Peyer's patch (tissue), 4 donors: ENCODE data around the gene CASP4. TPM values are rescaled to one million over a fixed set of nuclear protein-coding genes. Genes with fewer than 3 reads are reported as not detected.

Experiments
- DNase-seq, 3 donors: peaks; one replicate each; pipeline ENCODE4 v3.0.0-alpha.2; 2017 to 2019
- H3K27ac ChIP-seq, 4 donors: fragments of 200-600 bp; sonication (generic); one replicate each; pipeline ENCODE4 v1.5.1; 2016 to 2019
- H3K27me3 ChIP-seq, 2 donors: fragments of 200-600 bp; sonication (generic); one replicate each; pipeline ENCODE4 v1.5.1; 2019
- H3K36me3 ChIP-seq, 3 donors: fragments of 200-600 bp; sonication (generic); one replicate each; pipeline ENCODE4 v1.5.1; 2016 to 2019
- H3K4me1 ChIP-seq, 4 donors: fragments of 200-600 bp; sonication (generic); one replicate each; pipeline ENCODE4 v1.5.1; 2016 to 2019
- H3K4me3 ChIP-seq, 4 donors: fragments of 200-600 bp; sonication (generic); 1 replicate in 3 of 4; 2 replicates in 1 of 4; pipeline ENCODE4 v1.5.1; 2016 to 2019; ENCODE audit warnings: mild to moderate bottlenecking in 1 of 4
- H3K9me3 ChIP-seq, 4 donors: fragments of 200-600 bp; sonication (generic); one replicate each; pipeline ENCODE4 v1.5.1; 2016 to 2019; ENCODE audit warnings: mild to moderate bottlenecking in 1 of 4
- POLR2A ChIP-seq, 2 donors: fragments of 450-650 bp; IDR thresholded peaks; one replicate each; pipeline ENCODE4 v1.5.1; 2017; ENCODE audit warnings: antibody characterized with exemption in 2 of 2, mild to moderate bottlenecking in 2 of 2, moderate library complexity in 2 of 2
- total RNA-seq, 4 donors: library from RNA; depleted of rRNA; stranded (reverse); fragments of >200 nt; gene quantifications; one replicate each; pipeline ENCODE4 v1.1.0, GENCODE V29; 2016
- TF ChIP-seq, protein P1 (sequence below), 6 experiments: fragments of 450-650 bp in 4 of 6; fragments of 200-600 bp in 2 of 6; sonication (generic) in 1 of 6; IDR thresholded peaks; one replicate each; pipeline ENCODE4 v1.5.1; 2017 to 2019; ENCODE audit warnings: antibody characterized with exemption in 6 of 6, mild to moderate bottlenecking in 3 of 6, moderate library complexity in 1 of 6

The CASP4 gene
- total RNA-seq, 4 donors from 2014 or later, result 108 to 136 (median 123) TPM

DNA sequence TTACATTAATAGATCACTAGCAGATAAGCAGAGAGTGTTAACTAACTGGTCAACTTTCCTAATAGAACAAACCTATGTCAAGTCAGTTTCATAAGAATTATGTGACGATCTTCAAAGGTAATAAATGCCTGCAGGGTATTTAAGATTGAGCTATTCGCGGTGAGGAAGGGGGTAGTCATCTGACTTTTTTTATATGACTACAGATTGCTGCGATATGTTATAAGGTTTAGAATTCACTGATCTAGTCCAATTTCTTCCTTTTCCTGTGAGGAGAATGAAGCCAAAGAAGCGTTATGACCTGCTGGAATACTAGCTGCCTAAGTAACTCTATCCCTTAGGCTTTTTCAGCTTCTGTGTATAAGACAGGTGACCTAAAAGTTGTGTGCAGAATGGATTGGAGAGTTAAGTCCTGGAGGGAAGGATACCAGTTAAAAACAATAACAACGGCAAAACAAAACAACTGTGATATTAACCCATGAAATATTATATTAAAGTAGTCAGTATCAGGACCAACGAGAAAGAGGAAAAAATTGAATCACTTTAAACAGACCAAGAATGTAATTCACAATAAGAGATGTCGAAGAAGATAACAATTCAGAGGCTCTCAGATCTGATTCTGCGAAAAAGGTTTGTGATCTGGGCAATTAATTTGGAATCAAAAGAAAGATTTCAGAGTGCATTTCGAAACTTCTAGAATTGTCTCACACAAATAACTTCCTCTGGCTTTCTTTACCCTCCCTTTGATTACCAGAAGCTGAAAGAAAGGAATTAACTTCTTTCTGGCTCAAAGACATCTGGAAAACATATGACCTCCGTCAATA lies 630 bp downstream of the CASP4 start:
- no peak for DNase-seq
- TF ChIP-seq POLR2A (IDR thresholded peaks at IDR 0.05), result no peak
- TF ChIP-seq, protein P1, sequence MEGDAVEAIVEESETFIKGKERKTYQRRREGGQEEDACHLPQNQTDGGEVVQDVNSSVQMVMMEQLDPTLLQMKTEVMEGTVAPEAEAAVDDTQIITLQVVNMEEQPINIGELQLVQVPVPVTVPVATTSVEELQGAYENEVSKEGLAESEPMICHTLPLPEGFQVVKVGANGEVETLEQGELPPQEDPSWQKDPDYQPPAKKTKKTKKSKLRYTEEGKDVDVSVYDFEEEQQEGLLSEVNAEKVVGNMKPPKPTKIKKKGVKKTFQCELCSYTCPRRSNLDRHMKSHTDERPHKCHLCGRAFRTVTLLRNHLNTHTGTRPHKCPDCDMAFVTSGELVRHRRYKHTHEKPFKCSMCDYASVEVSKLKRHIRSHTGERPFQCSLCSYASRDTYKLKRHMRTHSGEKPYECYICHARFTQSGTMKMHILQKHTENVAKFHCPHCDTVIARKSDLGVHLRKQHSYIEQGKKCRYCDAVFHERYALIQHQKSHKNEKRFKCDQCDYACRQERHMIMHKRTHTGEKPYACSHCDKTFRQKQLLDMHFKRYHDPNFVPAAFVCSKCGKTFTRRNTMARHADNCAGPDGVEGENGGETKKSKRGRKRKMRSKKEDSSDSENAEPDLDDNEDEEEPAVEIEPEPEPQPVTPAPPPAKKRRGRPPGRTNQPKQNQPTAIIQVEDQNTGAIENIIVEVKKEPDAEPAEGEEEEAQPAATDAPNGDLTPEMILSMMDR (IDR thresholded peaks at IDR 0.05), result no peak
- no peaks in the 10 kb centered on the region for H3K36me3 ChIP-seq
- no peaks in the 10 kb centered on the region for H3K9me3 ChIP-seq
- H3K4me1 ChIP-seq, result peaks cover 0 to 27% (median 5%) of the 10 kb centered on the region in 4 donors
- no peaks in the 10 kb centered on the region for H3K27me3 ChIP-seq
- H3K4me3 ChIP-seq, result peak overlapping the region; percentile 48 to 63 (median 54)
- peak overlapping the region; percentile 75 to 88 (median 79) for H3K27ac ChIP-seq

DNA sequence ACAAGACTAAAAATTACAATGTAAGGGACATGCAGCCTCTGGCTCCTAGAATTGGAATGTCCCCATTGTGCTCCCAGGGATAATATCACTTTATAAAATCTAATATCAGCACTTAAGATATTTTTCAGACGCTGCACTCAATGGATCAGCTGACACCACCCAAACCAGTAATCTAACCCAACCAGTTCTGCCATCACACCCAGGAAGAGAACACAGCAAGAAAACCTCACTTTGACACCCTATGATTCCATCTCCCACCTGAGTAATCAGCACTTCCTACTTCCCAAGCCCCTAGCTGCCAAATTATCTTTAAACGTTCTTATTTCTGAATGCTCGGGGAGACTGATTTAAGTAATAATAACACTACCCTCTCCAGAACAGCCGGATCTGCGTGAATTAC lies 2.6 kb downstream of the CASP4 start:
- no peak for TF ChIP-seq POLR2A (IDR thresholded peaks at IDR 0.05)
- TF ChIP-seq, protein P1 (IDR thresholded peaks at IDR 0.05), result no peak
- Histone ChIP-seq H3K4me1 (peaks cover 0 to 27% (median 5%) of the 10 kb centered on the region in 4 donors), H3K27ac (no peak overlapping the region), H3K36me3 (peaks cover 0 to 7% (median 0%) of the 10 kb centered on the region in 3 donors), H3K27me3 (no peaks in the 10 kb centered on the region), H3K4me3 (peak overlapping the region in 1 of 4 donors; percentile 23), H3K9me3 (no peaks in the 10 kb centered on the region)
- DNase-seq, result no peak

GRCh38 chr11:104964247-104964646 lies 4.1 kb downstream of the CASP4 start:
- Histone ChIP-seq H3K9me3 (no peaks in the 10 kb centered on the region), H3K4me1 (peaks cover 0 to 27% (median 5%) of the 10 kb centered on the region in 4 donors), H3K27ac (no peak overlapping the region), H3K4me3 (no peak overlapping the region), H3K27me3 (no peaks in the 10 kb centered on the region), H3K36me3 (peaks cover 0 to 7% (median 0%) of the 10 kb centered on the region in 3 donors)
- TF ChIP-seq, protein P1 (IDR thresholded peaks at IDR 0.05), result no peak
- no peak for TF ChIP-seq POLR2A (IDR thresholded peaks at IDR 0.05)
- DNase-seq, result no peak

- no peak overlapping the region for H3K4me3 ChIP-seq
- no peaks in the 10 kb centered on the region for H3K27me3 ChIP-seq
- no peaks in the 10 kb centered on the region for H3K9me3 ChIP-seq
- no peak overlapping the region for H3K27ac ChIP-seq
- DNase-seq, result no peak
- peaks cover 0 to 21% (median 5%) of the 10 kb centered on the region in 4 donors for H3K4me1 ChIP-seq
- H3K36me3 ChIP-seq, result peaks cover 0 to 7% (median 0%) of the 10 kb centered on the region in 3 donors
- no peak for TF ChIP-seq POLR2A (IDR thresholded peaks at IDR 0.05)
- TF ChIP-seq, protein P1 (IDR thresholded peaks at IDR 0.05), result no peak
These were observed 5.5 kb downstream of the CASP4 start for GRCh38 chr11:104962852-104963251.

DNA sequence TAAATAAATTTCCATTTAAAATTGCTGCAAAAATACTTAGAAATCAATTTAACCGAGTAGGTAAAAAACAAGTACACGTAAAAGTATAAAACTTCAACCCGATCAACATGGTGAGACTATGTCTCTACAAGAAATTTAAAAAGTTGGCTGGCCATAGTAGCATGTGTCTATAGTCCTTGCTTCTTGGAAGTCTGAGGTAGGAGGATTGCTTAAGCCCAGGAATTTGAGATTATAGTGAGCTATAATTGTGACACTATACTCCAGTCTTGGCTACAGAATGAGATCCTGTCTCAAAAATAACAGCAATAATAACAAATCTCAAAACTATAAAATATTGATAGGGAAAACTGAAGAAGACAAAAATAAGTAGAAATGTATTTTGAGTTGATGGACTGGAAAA lies 11.1 kb downstream of the CASP4 start:
- Histone ChIP-seq H3K27me3 (no peaks in the 10 kb centered on the region), H3K36me3 (peaks cover 0 to 36% (median 0%) of the 10 kb centered on the region in 3 donors), H3K9me3 (no peaks in the 10 kb centered on the region), H3K27ac (no peak overlapping the region), H3K4me1 (no peaks in the 10 kb centered on the region), H3K4me3 (no peak overlapping the region)
- TF ChIP-seq, protein P1 (IDR thresholded peaks at IDR 0.05), result no peak
- no peak for TF ChIP-seq POLR2A (IDR thresholded peaks at IDR 0.05)
- no peak for DNase-seq
